H9 (cell line): ENCODE data around the gene ABCB11. TPM values are rescaled to one million over a fixed set of nuclear protein-coding genes. Genes with fewer than 3 reads are reported as not detected.

Experiments
- DNase-seq: peaks from one replicate; pipeline ENCODE4 v3.0.0-alpha.2; 2017
- H2AFZ ChIP-seq: one replicate; pipeline ENCODE4 v1.6.1; 2013; ENCODE audit warnings: mild to moderate bottlenecking, low read length, control low read depth, moderate library complexity
- H2AK5ac ChIP-seq: 2 replicates; pipeline ENCODE4 v1.6.1; 2013; ENCODE audit warnings: low read length, control low read depth, mixed read lengths; ENCODE audit not compliant: insufficient read length
- H2BK120ac ChIP-seq: one replicate; pipeline ENCODE4 v1.6.1; 2013; ENCODE audit warnings: low read depth, mild to moderate bottlenecking, low read length, control low read depth, inconsistent platforms; ENCODE audit not compliant: poor library complexity, severe bottlenecking
- H2BK12ac ChIP-seq: 2 replicates; pipeline ENCODE4 v1.6.1; 2013; ENCODE audit warnings: low read length, control low read depth, mixed read lengths, low read depth; ENCODE audit not compliant: insufficient read length
- H2BK15ac ChIP-seq: 2 replicates; pipeline ENCODE4 v1.6.1; 2013; ENCODE audit warnings: low read depth, low read length, control low read depth
- H2BK20ac ChIP-seq: one replicate; pipeline ENCODE4 v1.6.1; 2013; ENCODE audit warnings: low read depth, mild to moderate bottlenecking, low read length, control low read depth, inconsistent platforms; ENCODE audit not compliant: poor library complexity, severe bottlenecking
- H2BK5ac ChIP-seq: 2 replicates; pipeline ENCODE4 v1.6.1; 2013; ENCODE audit warnings: low read length, control low read depth, mixed read lengths; ENCODE audit not compliant: insufficient read length
- H3K14ac ChIP-seq: 2 replicates; pipeline ENCODE4 v1.6.1; 2013; ENCODE audit warnings: low read length, control low read depth; ENCODE audit not compliant: insufficient read depth
- H3K18ac ChIP-seq: 2 replicates; pipeline ENCODE4 v1.6.1; 2013; ENCODE audit warnings: low read depth, mild to moderate bottlenecking, mixed read lengths, low read length, control low read depth; ENCODE audit not compliant: insufficient read length
- H3K23ac ChIP-seq: 2 replicates; pipeline ENCODE4 v1.6.1; 2013; ENCODE audit warnings: low read length, control low read depth, mixed read lengths, low read depth; ENCODE audit not compliant: insufficient read length
- H3K23me2 ChIP-seq: 2 replicates; pipeline ENCODE4 v1.6.1; 2013; ENCODE audit warnings: low read depth, mild to moderate bottlenecking, mixed read lengths, low read length, control low read depth; ENCODE audit not compliant: insufficient read length, poor library complexity, severe bottlenecking
- H3K27ac ChIP-seq: 2 replicates; pipeline ENCODE4 v1.5.1; 2013; ENCODE audit warnings: low read length, control low read depth, mixed read lengths, low read depth; ENCODE audit not compliant: insufficient read length
- H3K27me3 ChIP-seq: 2 replicates; pipeline ENCODE4 v1.6.1; 2013; ENCODE audit warnings: low read length, control low read depth, inconsistent platforms; ENCODE audit not compliant: insufficient read depth
- H3K4ac ChIP-seq: 2 replicates; pipeline ENCODE4 v1.6.1; 2013; ENCODE audit warnings: low read depth, mild to moderate bottlenecking, control low read depth, inconsistent platforms, low read length, moderate library complexity
- H3K4me1 ChIP-seq: 2 replicates; pipeline ENCODE4 v1.6.1; 2013; ENCODE audit warnings: low read length, control low read depth, inconsistent platforms; ENCODE audit not compliant: insufficient read depth
- H3K4me2 ChIP-seq: 2 replicates; pipeline ENCODE4 v1.6.1; 2013; ENCODE audit warnings: low read length, control low read depth, mixed read lengths; ENCODE audit not compliant: insufficient read length, insufficient read depth
- H3K56ac ChIP-seq: 2 replicates; pipeline ENCODE4 v1.6.1; 2013; ENCODE audit warnings: low read depth, mild to moderate bottlenecking, mixed read lengths, low read length, control low read depth; ENCODE audit not compliant: insufficient read length
- H3K79me1 ChIP-seq: 2 replicates; pipeline ENCODE4 v1.6.1; 2013; ENCODE audit warnings: low read depth, mild to moderate bottlenecking, moderate library complexity, low read length, control low read depth, inconsistent platforms; ENCODE audit not compliant: insufficient read depth, poor library complexity, severe bottlenecking
- H3K79me2 ChIP-seq: 2 replicates; pipeline ENCODE4 v1.6.1; 2013; ENCODE audit warnings: low read length, control low read depth, inconsistent platforms; ENCODE audit not compliant: insufficient read depth
- H3K9ac ChIP-seq: 2 replicates; pipeline ENCODE4 v1.6.1; 2013; ENCODE audit warnings: low read length, control low read depth, mixed read lengths; ENCODE audit not compliant: insufficient read length; ENCODE audit errors: extremely low read depth
- H3K9me3 ChIP-seq: one replicate; pipeline ENCODE4 v1.6.1; 2013; ENCODE audit warnings: low read depth, low read length, inconsistent platforms; ENCODE audit not compliant: control insufficient read depth
- H3T11ph ChIP-seq: one replicate; pipeline ENCODE4 v1.6.1; 2013; ENCODE audit warnings: mild to moderate bottlenecking, low read length, control low read depth, inconsistent platforms
- H4K20me1 ChIP-seq: one replicate; pipeline ENCODE4 v1.6.1; 2013; ENCODE audit not compliant: control insufficient read depth, insufficient read length, insufficient read depth
- H4K5ac ChIP-seq: 2 replicates; pipeline ENCODE4 v1.6.1; 2013; ENCODE audit warnings: low read depth, mild to moderate bottlenecking, mixed read lengths, low read length, control low read depth; ENCODE audit not compliant: insufficient read length
- H4K8ac ChIP-seq: replicated peaks from 2 replicates; pipeline ENCODE4 v1.6.1; 2013; ENCODE audit warnings: low read length, control low read depth, mixed read lengths, low read depth; ENCODE audit not compliant: insufficient read length
- H4K91ac ChIP-seq: 2 replicates; pipeline ENCODE4 v1.6.1; 2013; ENCODE audit warnings: low read depth, mild to moderate bottlenecking, moderate library complexity, mixed read lengths, low read length, control low read depth; ENCODE audit not compliant: insufficient read length
- H3K27ac Mint-ChIP-seq, 3 experiments: 2 replicates in 2 of 3; 3 replicates in 1 of 3; pipeline ENCODE4 v1.8.0; 2020 to 2021; ENCODE audit warnings: mixed read lengths in 3 of 3, mild to moderate bottlenecking in 1 of 3, moderate library complexity in 1 of 3
- H3K27me3 Mint-ChIP-seq: 2 replicates; pipeline ENCODE4 v1.8.0; 2021; ENCODE audit warnings: low read depth, mild to moderate bottlenecking, moderate library complexity, mixed read lengths
- H3K36me3 Mint-ChIP-seq, 3 experiments: 2 replicates in 2 of 3; 3 replicates in 1 of 3; pipeline ENCODE4 v1.8.0; 2020 to 2021; ENCODE audit warnings: low read depth in 3 of 3, mixed read lengths in 3 of 3; ENCODE audit not compliant: insufficient read depth in 1 of 3
- H3K4me1 Mint-ChIP-seq, 2 experiments: 2 replicates each; pipeline ENCODE4 v1.8.0; 2020; ENCODE audit warnings: mixed read lengths in 2 of 2
- H3K4me3 Mint-ChIP-seq, 2 experiments: 2 replicates in 1 of 2; 3 replicates in 1 of 2; pipeline ENCODE4 v1.8.0; 2020 to 2021; ENCODE audit warnings: mild to moderate bottlenecking in 2 of 2, mixed read lengths in 2 of 2, moderate library complexity in 1 of 2
- H3K9me3 Mint-ChIP-seq, 2 experiments: 2 replicates in 1 of 2; 3 replicates in 1 of 2; pipeline ENCODE4 v1.8.0; 2020; ENCODE audit warnings: mild to moderate bottlenecking in 2 of 2, mixed read lengths in 2 of 2, moderate library complexity in 1 of 2
- CTCF ChIP-seq: fragments of 200-600 bp; sonication (generic); conservative IDR thresholded peaks from 3 replicates; pipeline ENCODE4 v1.8.0; 2021; ENCODE audit warnings: antibody characterized with exemption, mild to moderate bottlenecking
- WGBS: extraction: QIAGEN DNeasy Blood & Tissue Kit; methylation state at CpG from one replicate; pipeline ENCODE4 v1.1.7; 2013; ENCODE audit warnings: missing lambda C conversion rate, low lambda C conversion rate, mixed read lengths; ENCODE audit not compliant: insufficient read length; ENCODE audit errors: extremely low coverage; 5-methylcytosine and 5-hydroxymethylcytosine counted together
- total RNA-seq: library from RNA; stranded (reverse); gene quantifications from 2 replicates; pipeline ENCODE4 v1.2.1, GENCODE V29; 2021

ABCB11 gene
- total RNA-seq, 1 experiment from 2014 or later, result not detected

- H3K4ac ChIP-seq, result no peak overlapping the region
- no peaks in the 10 kb centered on the region for H3K79me2 ChIP-seq
- H3K9ac ChIP-seq, result no peak overlapping the region
- H4K91ac ChIP-seq, result no peak overlapping the region
- TF ChIP-seq CTCF, result no peak
- no peak overlapping the region for H3K4me2 ChIP-seq
- H3K27ac Mint-ChIP-seq, result no peak overlapping the region; a peak in 1 of 7 replicates
- H3K79me1 ChIP-seq, result no peaks in the 10 kb centered on the region
- no peak overlapping the region for H3K4me3 Mint-ChIP-seq
- no peaks in the 10 kb centered on the region for H3K9me3 ChIP-seq
- no peak overlapping the region for H2BK12ac ChIP-seq
- H3K27me3 Mint-ChIP-seq, result no peaks in the 10 kb centered on the region
- no peak for DNase-seq
- H3K56ac ChIP-seq, result no peak overlapping the region
- H3K23ac ChIP-seq, result no peak overlapping the region
- no peak overlapping the region for H4K5ac ChIP-seq
- no peak overlapping the region for H2BK15ac ChIP-seq
- no peak overlapping the region for H3K27ac ChIP-seq
- no peaks in the 10 kb centered on the region for H4K20me1 ChIP-seq
- no peaks in the 10 kb centered on the region for H3K23me2 ChIP-seq
- H3K36me3 Mint-ChIP-seq, result no peaks in the 10 kb centered on the region
- no peaks in the 10 kb centered on the region for H3K9me3 Mint-ChIP-seq
- no peak overlapping the region for H3K14ac ChIP-seq
- H2AK5ac ChIP-seq, result no peak overlapping the region
- no peaks in the 10 kb centered on the region for H3K4me1 ChIP-seq
- no peak overlapping the region for H3T11ph ChIP-seq
- no peak overlapping the region for H2BK120ac ChIP-seq
- no peak overlapping the region for H2BK5ac ChIP-seq
- no peak overlapping the region for H2BK20ac ChIP-seq
- H4K8ac ChIP-seq, result no peak overlapping the region
- no peak overlapping the region for H3K18ac ChIP-seq
- no peaks in the 10 kb centered on the region for H3K27me3 ChIP-seq
- no peak overlapping the region for H2AFZ ChIP-seq
- H3K4me1 Mint-ChIP-seq, result peaks cover 0 to 4% of the 10 kb centered on the region in 2 experiments; a peak in 1 of 4 replicates
- no CpG with 5 or more reads among the region's 5 CpGs for WGBS
Observed at GRCh38 chr2:169071455-169071854, 40.3 kb upstream of the ABCB11 start.
